WTC11 (cell line): ENCODE results near the gene MLPH.

ENCODE experiments used
- JUN ChIP-seq: sonication (generic); formaldehyde crosslinking; IDR thresholded peaks from 2 replicates; pipeline ENCODE4 v1.8.0; 2023; ENCODE audit warnings: mild to moderate bottlenecking, missing genetic modification reagents
- NFYB ChIP-seq: sonication (generic); formaldehyde crosslinking; conservative IDR thresholded peaks from 2 replicates; pipeline ENCODE4 v1.8.0; 2022; ENCODE audit warnings: low read depth, missing genetic modification reagents
- RELA ChIP-seq: sonication (generic); formaldehyde crosslinking; IDR thresholded peaks from 2 replicates; pipeline ENCODE4 v1.8.1; 2022; ENCODE audit warnings: missing genetic modification reagents, mild to moderate bottlenecking, borderline replicate concordance
- ZBTB21 ChIP-seq: sonication (generic); formaldehyde crosslinking; IDR thresholded peaks from 2 replicates; pipeline ENCODE4 v1.8.1; 2023; ENCODE audit warnings: mild to moderate bottlenecking, missing genetic modification reagents, borderline replicate concordance
- ZNF138 ChIP-seq: sonication (generic); formaldehyde crosslinking; conservative IDR thresholded peaks from 2 replicates; pipeline ENCODE4 v1.8.1; 2022; ENCODE audit warnings: mild to moderate bottlenecking, moderate library complexity, missing genetic modification reagents
- ZNF232 ChIP-seq: sonication (generic); formaldehyde crosslinking; IDR thresholded peaks from 2 replicates; pipeline ENCODE4 v1.8.0; 2022; ENCODE audit warnings: mild to moderate bottlenecking, missing genetic modification reagents
- TF ChIP-seq, protein P1 (sequence below): fragments of 200-600 bp; IDR thresholded peaks from 2 replicates; pipeline ENCODE4 v1.8.0; 2022; ENCODE audit warnings: antibody characterized with exemption
- TF ChIP-seq, protein P2 (sequence below): sonication (generic); formaldehyde crosslinking; IDR thresholded peaks from 2 replicates; pipeline ENCODE4 v1.8.0; 2022; ENCODE audit warnings: missing genetic modification reagents
- TF ChIP-seq, protein P3 (sequence below): sonication (generic); formaldehyde crosslinking; IDR thresholded peaks from 2 replicates; pipeline ENCODE4 v1.8.0; 2022; ENCODE audit warnings: mild to moderate bottlenecking, missing genetic modification reagents
- TF ChIP-seq, protein P4 (sequence below): sonication (generic); formaldehyde crosslinking; IDR thresholded peaks from 2 replicates; pipeline ENCODE4 v1.8.1; 2023; ENCODE audit warnings: mild to moderate bottlenecking, missing genetic modification reagents, moderate library complexity
- TF ChIP-seq, protein P5 (sequence below): sonication (generic); formaldehyde crosslinking; IDR thresholded peaks from 2 replicates; pipeline ENCODE4 v1.8.1; 2023; ENCODE audit warnings: mild to moderate bottlenecking, missing genetic modification reagents, moderate library complexity

DNA sequence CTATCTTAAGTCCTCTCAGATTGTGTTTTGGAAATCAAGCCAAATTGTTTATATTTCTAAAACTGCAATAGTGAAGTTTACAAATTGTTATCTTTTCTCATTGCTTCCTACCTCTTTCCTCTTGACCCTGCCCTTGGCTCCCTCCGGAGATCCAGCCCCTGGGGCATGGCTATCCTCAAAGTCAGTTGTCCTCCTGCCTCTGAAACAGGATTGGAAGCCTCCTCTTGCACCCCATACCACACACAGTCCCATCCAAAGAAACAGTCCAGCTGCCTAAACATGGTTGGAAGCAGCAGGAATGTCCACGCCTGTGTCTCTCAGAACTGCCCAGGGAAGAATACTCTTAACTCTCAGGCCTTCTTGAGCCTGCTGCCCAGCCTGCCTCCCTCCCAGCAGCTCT is 43.0 kb upstream of the MLPH start:
- TF ChIP-seq ZNF138 (CRISPR knock-in tag) (no peak), NFYB (no peak), ZBTB21 (CRISPR knock-in tag) (no peak), ZNF232 (CRISPR knock-in tag) (no peak), JUN (CRISPR knock-in tag) (no peak), RELA (CRISPR knock-in tag) (no peak)
- TF ChIP-seq, protein P1, sequence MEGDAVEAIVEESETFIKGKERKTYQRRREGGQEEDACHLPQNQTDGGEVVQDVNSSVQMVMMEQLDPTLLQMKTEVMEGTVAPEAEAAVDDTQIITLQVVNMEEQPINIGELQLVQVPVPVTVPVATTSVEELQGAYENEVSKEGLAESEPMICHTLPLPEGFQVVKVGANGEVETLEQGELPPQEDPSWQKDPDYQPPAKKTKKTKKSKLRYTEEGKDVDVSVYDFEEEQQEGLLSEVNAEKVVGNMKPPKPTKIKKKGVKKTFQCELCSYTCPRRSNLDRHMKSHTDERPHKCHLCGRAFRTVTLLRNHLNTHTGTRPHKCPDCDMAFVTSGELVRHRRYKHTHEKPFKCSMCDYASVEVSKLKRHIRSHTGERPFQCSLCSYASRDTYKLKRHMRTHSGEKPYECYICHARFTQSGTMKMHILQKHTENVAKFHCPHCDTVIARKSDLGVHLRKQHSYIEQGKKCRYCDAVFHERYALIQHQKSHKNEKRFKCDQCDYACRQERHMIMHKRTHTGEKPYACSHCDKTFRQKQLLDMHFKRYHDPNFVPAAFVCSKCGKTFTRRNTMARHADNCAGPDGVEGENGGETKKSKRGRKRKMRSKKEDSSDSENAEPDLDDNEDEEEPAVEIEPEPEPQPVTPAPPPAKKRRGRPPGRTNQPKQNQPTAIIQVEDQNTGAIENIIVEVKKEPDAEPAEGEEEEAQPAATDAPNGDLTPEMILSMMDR: no peak
- TF ChIP-seq, protein P2, sequence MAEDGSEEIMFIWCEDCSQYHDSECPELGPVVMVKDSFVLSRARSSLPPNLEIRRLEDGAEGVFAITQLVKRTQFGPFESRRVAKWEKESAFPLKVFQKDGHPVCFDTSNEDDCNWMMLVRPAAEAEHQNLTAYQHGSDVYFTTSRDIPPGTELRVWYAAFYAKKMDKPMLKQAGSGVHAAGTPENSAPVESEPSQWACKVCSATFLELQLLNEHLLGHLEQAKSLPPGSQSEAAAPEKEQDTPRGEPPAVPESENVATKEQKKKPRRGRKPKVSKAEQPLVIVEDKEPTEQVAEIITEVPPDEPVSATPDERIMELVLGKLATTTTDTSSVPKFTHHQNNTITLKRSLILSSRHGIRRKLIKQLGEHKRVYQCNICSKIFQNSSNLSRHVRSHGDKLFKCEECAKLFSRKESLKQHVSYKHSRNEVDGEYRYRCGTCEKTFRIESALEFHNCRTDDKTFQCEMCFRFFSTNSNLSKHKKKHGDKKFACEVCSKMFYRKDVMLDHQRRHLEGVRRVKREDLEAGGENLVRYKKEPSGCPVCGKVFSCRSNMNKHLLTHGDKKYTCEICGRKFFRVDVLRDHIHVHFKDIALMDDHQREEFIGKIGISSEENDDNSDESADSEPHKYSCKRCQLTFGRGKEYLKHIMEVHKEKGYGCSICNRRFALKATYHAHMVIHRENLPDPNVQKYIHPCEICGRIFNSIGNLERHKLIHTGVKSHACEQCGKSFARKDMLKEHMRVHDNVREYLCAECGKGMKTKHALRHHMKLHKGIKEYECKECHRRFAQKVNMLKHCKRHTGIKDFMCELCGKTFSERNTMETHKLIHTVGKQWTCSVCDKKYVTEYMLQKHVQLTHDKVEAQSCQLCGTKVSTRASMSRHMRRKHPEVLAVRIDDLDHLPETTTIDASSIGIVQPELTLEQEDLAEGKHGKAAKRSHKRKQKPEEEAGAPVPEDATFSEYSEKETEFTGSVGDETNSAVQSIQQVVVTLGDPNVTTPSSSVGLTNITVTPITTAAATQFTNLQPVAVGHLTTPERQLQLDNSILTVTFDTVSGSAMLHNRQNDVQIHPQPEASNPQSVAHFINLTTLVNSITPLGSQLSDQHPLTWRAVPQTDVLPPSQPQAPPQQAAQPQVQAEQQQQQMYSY (CRISPR knock-in tag): no peak
- TF ChIP-seq, protein P3, sequence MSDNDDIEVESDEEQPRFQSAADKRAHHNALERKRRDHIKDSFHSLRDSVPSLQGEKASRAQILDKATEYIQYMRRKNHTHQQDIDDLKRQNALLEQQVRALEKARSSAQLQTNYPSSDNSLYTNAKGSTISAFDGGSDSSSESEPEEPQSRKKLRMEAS: no peak
- TF ChIP-seq, protein P4, sequence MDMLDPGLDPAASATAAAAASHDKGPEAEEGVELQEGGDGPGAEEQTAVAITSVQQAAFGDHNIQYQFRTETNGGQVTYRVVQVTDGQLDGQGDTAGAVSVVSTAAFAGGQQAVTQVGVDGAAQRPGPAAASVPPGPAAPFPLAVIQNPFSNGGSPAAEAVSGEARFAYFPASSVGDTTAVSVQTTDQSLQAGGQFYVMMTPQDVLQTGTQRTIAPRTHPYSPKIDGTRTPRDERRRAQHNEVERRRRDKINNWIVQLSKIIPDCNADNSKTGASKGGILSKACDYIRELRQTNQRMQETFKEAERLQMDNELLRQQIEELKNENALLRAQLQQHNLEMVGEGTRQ (CRISPR knock-in tag): no peak
- TF ChIP-seq, protein P5, sequence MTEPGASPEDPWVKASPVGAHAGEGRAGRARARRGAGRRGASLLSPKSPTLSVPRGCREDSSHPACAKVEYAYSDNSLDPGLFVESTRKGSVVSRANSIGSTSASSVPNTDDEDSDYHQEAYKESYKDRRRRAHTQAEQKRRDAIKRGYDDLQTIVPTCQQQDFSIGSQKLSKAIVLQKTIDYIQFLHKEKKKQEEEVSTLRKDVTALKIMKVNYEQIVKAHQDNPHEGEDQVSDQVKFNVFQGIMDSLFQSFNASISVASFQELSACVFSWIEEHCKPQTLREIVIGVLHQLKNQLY (CRISPR knock-in tag): no peak
